ENCODE data around the gene SLC43A2.

DNA sequence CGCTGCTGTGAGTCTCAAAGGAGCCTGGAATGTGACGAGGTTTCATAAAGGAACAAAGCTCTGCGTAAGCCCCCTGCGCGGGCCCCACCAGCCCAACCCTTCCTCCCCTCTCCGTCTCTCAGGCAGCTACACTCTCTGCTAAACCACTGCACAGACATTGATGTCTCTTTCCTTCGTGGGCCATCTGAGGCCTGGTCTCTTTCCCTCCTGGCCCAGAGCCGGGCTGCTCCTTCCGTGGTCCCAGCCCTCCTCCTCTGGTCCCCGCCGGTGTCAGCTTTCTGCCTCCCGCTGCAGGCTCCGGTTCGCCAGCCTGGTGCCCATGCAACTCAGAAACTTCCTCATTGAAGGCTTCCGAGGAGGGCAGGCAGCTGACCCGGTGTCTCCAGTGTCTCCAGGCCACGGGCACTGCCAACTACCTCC, 9.5 kb upstream of the SLC43A2 start:
- TF ChIP-seq POLR2A (IDR thresholded peaks at IDR 0.05; ENCODE audit: low read depth, low read length) (no peak), POLR2AphosphoS5 (IDR thresholded peaks at IDR 0.05; ENCODE audit: low read depth, low read length) (no peak)
